GM10266 (cell line): Measurements from ENCODE around the gene NUCB1.

Experiments used
- DNase-seq: peaks from one replicate; pipeline ENCODE4 v3.0.0; 2012; ENCODE audit errors: extremely low spot score
- TF ChIP-seq, protein P1 (sequence below): IDR thresholded peaks from 2 replicates; pipeline ENCODE4 v1.5.1; 2012; ENCODE audit warnings: mild to moderate bottlenecking, low read depth; ENCODE audit not compliant: control insufficient read depth, insufficient read depth; ENCODE audit errors: missing control alignments

The NUCB1 gene

DNA sequence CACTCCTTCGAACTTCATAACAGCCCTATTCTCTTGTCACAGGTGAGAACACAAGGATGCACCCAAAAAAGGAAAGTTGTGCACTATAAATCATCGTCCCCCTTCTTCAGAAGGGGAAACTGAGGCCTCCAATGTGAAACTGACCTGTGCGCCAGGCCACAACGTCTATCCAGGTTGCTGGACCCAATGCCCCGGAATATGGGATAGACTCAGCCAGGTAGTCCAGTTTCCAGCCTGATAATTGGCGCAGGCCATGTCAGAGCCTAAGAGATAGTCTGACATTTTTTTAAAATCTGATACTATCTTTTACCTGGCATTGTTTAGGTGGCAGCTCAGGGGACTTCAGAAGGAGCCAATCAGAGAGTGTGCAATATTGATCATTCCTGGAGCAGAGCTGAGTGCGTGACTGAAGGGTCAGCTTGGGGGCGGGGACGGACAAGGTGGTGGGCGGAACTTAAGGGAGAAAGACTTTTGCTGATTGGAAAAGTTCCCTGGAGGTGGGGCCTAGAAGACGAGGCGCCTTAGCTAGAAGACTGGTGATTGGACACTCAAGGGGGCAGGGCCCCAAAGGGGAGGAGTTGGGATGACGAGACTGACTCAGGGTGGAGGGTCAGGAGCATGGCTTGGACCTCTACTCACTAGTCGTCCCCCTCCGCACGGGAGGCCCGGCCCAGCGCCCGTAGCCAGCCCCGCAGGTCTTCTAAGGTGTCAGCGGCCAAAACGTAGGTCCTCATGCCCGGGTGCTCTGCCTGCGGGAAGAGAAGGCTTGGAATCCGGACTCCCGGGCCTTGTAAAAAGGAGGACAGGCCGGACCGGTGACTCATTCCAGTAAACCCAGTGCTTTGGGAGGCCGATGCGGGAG, 40.2 kb upstream of the NUCB1 start:
- TF ChIP-seq, protein P1, sequence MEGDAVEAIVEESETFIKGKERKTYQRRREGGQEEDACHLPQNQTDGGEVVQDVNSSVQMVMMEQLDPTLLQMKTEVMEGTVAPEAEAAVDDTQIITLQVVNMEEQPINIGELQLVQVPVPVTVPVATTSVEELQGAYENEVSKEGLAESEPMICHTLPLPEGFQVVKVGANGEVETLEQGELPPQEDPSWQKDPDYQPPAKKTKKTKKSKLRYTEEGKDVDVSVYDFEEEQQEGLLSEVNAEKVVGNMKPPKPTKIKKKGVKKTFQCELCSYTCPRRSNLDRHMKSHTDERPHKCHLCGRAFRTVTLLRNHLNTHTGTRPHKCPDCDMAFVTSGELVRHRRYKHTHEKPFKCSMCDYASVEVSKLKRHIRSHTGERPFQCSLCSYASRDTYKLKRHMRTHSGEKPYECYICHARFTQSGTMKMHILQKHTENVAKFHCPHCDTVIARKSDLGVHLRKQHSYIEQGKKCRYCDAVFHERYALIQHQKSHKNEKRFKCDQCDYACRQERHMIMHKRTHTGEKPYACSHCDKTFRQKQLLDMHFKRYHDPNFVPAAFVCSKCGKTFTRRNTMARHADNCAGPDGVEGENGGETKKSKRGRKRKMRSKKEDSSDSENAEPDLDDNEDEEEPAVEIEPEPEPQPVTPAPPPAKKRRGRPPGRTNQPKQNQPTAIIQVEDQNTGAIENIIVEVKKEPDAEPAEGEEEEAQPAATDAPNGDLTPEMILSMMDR = no peak
- DNase-seq = no peak

DNA sequence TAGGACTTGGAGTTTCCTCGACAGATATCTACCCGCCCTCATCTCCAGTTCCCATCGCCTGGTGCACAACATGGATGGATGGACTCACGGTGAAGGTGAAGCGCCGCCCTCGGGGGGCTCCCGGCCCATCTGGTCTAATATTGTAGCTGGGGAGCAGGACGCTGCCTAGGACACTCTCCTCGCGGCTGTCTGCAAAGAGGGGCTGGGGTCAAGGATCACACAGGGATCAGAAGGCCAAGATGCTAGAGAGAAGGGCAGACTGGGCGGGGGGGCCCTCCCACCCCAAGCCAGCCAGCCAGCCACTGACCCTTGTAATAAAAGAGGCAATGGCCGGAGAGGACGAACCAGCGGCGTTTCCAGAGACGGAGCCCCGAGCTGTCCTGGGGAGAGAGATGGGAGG, 38.8 kb upstream of the NUCB1 start:
- no peak for DNase-seq
- TF ChIP-seq, protein P1 = no peak

DNA sequence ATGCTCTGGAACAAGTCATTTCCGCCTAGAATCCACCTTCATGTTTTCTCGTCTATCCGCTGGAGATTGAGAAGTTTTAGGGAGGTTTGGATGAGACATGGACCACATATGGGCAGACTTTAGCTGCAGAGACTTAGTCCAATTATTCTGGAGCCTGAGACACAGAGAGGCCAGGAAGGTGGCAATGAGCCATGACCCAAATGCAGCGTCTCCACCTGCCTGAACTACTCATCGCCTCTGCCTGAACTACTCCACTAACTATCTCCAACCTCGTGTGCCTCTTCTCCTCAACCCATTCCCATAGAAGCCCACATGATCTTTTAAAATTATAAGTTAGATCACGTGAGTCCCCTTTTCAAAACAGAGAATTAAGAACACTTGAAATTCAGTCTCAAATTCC, 37.3 kb upstream of the NUCB1 start:
- TF ChIP-seq, protein P1 = no peak
- no peak for DNase-seq

DNA sequence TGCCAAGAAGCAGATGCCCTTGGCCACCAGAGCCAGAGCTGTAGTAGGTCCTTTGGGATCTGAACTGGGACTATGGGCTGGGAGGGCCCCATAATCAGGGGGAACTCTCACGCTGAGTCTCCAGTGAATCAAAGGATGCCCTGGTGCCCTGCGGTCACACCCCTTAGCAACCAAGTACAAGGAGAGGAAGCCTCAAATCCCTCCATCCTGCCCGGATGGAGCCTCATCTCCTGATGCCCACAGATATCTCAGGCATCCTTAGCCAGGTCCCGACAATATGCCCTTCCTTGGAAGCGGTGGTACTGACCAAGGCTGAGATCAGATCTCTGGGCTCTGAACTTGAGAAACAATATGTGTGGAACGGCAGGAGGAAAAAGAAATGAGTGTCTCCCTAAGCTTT, 33.4 kb upstream of the NUCB1 start:
- DNase-seq = no peak
- TF ChIP-seq, protein P1 = no peak

DNA sequence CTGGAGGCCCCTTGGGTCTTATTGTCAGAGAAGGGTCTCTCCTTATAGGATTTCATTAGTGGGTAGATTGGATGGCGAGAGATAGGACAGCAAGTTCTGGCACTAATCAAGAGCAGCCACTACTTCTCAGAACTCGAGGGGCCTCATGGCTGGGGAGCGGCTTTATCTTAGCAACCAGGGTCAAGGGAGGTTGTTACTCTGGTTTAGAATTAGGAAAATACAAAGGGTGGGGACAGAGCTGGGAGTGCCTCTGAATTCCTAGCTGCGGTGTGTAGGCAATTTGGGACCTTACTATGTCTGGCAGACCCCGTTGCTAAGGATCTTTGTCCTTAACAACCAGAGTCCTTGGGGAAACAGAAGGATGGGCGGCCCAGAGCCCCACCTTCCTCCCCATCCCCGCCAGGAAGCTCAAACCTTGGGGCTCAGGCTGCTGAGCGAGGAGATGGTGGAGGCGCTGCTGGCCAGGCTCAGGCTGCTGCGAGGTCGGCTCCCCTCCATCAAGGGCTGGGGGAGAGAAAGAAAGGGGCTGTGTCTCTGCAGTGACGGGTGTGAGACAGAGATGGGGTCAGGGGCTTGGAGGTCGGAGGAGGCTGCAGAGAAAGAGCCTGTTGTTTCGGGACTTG, 32.9 kb upstream of the NUCB1 start:
- DNase-seq = no peak
- TF ChIP-seq, protein P1 = no peak

DNA sequence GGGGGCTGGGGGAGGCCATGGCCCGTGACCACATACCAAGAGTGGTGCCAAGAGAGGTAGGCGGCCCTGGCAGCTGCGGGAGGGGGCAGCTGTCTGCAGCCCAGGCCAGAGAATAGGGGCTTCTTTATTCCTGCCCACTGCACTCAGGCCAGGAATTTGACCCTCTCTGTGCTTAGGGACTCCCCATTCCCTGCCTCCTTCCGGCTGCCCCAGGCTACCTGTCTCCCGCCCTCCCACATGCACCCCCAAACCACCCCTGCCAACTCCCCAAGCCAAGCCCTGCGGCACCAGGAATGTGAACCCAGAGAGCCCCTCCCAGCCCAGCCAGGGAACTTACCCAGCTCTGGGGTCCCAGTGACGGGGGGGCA, 32.4 kb upstream of the NUCB1 start:
- no peak for DNase-seq
- TF ChIP-seq, protein P1 = no peak
